Measurements from ENCODE around the gene NUCKS1.

The NUCKS1 gene

GRCh38 chr1:205769641-205770365, 19.8 kb upstream of the NUCKS1 start:
- no peaks in the 10 kb centered on the region for H4K20me1 ChIP-seq (ENCODE audit: insufficient read depth)
- H2AFZ ChIP-seq (ENCODE audit: low read depth) = no peak overlapping the region
- H3K79me2 ChIP-seq (ENCODE audit: insufficient read depth, low read depth) = no peaks in the 10 kb centered on the region
- H3K27ac ChIP-seq = no peak overlapping the region
- H3K27me3 ChIP-seq (ENCODE audit: insufficient read depth, low read depth) = no peaks in the 10 kb centered on the region
- no peak for TF ChIP-seq CTCF (conservative IDR thresholded peaks at IDR 0.05; ENCODE audit: low read depth, low read length)
- H3K36me3 ChIP-seq (ENCODE audit: insufficient read depth) = no peaks in the 10 kb centered on the region
- H3K4me1 ChIP-seq (ENCODE audit: low read depth, poor library complexity, severe bottlenecking) = peaks cover 23% of the 10 kb centered on the region
- no peak overlapping the region for H3K4me2 ChIP-seq
- no peak overlapping the region for H3K4me3 ChIP-seq (IDR thresholded peaks at IDR 0.05; ENCODE audit: insufficient read depth, low read depth, low read length)
- no peak overlapping the region for H3K9ac ChIP-seq

GRCh38 chr1:205767248-205767647, 17.3 kb upstream of the NUCKS1 start:
- Histone ChIP-seq H3K4me3 (IDR thresholded peaks at IDR 0.05; ENCODE audit: insufficient read depth, low read depth, low read length) (no peak overlapping the region), H3K4me2 (no peak overlapping the region), H3K4me1 (ENCODE audit: low read depth, poor library complexity, severe bottlenecking) (peaks cover 5% of the 10 kb centered on the region), H2AFZ (ENCODE audit: low read depth) (no peak overlapping the region), H4K20me1 (ENCODE audit: insufficient read depth) (no peaks in the 10 kb centered on the region), H3K27ac (no peak overlapping the region), H3K79me2 (ENCODE audit: insufficient read depth, low read depth) (no peaks in the 10 kb centered on the region), H3K27me3 (ENCODE audit: insufficient read depth, low read depth) (no peaks in the 10 kb centered on the region), H3K9ac (no peak overlapping the region), H3K36me3 (ENCODE audit: insufficient read depth) (no peaks in the 10 kb centered on the region)
- TF ChIP-seq CTCF (conservative IDR thresholded peaks at IDR 0.05; ENCODE audit: low read depth, low read length) = no peak

DNA sequence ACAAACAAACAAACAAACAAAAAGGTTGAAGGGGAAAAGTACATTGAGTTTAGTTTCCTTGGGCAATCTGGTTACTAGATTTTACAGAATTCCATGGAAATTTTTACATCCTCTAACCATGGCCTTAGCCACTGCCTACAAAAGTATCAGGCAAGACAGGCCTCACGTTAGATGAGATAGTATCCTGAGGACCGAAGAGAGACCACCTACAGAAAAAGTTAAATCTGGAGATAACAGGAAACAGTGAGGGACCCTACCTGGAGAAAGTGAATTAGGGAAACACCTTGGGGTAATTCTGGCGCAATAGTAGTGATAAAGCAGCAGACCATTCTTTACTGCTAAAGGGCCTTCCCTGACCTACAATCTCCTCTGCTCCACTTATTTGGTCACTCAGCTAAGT, 16.6 kb upstream of the NUCKS1 start:
- H3K27ac ChIP-seq = no peak overlapping the region
- no peaks in the 10 kb centered on the region for H4K20me1 ChIP-seq (ENCODE audit: insufficient read depth)
- H3K4me3 ChIP-seq (IDR thresholded peaks at IDR 0.05; ENCODE audit: insufficient read depth, low read depth, low read length) = no peak overlapping the region
- H2AFZ ChIP-seq (ENCODE audit: low read depth) = no peak overlapping the region
- no peaks in the 10 kb centered on the region for H3K36me3 ChIP-seq (ENCODE audit: insufficient read depth)
- no peaks in the 10 kb centered on the region for H3K79me2 ChIP-seq (ENCODE audit: insufficient read depth, low read depth)
- no peak overlapping the region for H3K4me2 ChIP-seq
- TF ChIP-seq CTCF (conservative IDR thresholded peaks at IDR 0.05; ENCODE audit: low read depth, low read length) = no peak
- no peaks in the 10 kb centered on the region for H3K4me1 ChIP-seq (ENCODE audit: low read depth, poor library complexity, severe bottlenecking)
- H3K27me3 ChIP-seq (ENCODE audit: insufficient read depth, low read depth) = no peaks in the 10 kb centered on the region
- H3K9ac ChIP-seq = no peak overlapping the region

GRCh38 chr1:205766038-205766437, 16.1 kb upstream of the NUCKS1 start:
- Histone ChIP-seq H3K27me3 (ENCODE audit: insufficient read depth, low read depth) (no peaks in the 10 kb centered on the region), H3K4me2 (no peak overlapping the region), H3K79me2 (ENCODE audit: insufficient read depth, low read depth) (no peaks in the 10 kb centered on the region), H3K9ac (no peak overlapping the region), H4K20me1 (ENCODE audit: insufficient read depth) (no peaks in the 10 kb centered on the region), H3K27ac (no peak overlapping the region), H2AFZ (ENCODE audit: low read depth) (no peak overlapping the region), H3K36me3 (ENCODE audit: insufficient read depth) (no peaks in the 10 kb centered on the region), H3K4me1 (ENCODE audit: low read depth, poor library complexity, severe bottlenecking) (no peaks in the 10 kb centered on the region), H3K4me3 (IDR thresholded peaks at IDR 0.05; ENCODE audit: insufficient read depth, low read depth, low read length) (no peak overlapping the region)
- no peak for TF ChIP-seq CTCF (conservative IDR thresholded peaks at IDR 0.05; ENCODE audit: low read depth, low read length)
